ENCODE results near the gene EPHB1. TPM values are rescaled to one million over a fixed set of nuclear protein-coding genes. Genes with fewer than 3 reads are reported as not detected.

Gene EPHB1
- total and polyA plus RNA-seq, 8 donors: 0.02 to 1.4 (median 0.43) TPM

DNA sequence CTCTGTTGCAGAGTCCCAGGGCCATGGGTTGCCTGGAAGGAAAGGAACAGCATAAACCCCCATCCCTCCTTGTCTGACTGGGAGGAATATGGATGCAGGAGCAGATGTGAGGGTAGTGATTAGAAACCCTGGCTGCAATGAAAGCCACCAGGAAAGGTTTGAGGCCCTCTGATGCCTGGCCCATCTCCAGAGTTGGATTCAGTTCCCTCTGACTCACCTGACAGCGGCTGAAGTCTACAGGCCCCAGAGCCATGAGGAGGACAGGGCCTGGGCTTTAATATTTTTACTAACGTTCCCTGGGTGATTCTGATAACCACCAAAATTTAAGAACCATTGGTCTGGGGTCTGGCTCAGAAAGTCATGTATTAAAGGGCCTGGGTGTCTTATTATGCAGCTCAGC is 214.0 kb downstream of the EPHB1 start:
- Histone ChIP-seq H3K27me3 (no peaks in the 10 kb centered on the region), H3K27ac (no peak overlapping the region), H3K4me1 (no peaks in the 10 kb centered on the region), H3K9me3 (no peaks in the 10 kb centered on the region), H3K36me3 (no peaks in the 10 kb centered on the region), H3K4me3 (no peak overlapping the region)
- intact Hi-C loops (cut with DNase I): no loop called here
- TF ChIP-seq, protein P1, sequence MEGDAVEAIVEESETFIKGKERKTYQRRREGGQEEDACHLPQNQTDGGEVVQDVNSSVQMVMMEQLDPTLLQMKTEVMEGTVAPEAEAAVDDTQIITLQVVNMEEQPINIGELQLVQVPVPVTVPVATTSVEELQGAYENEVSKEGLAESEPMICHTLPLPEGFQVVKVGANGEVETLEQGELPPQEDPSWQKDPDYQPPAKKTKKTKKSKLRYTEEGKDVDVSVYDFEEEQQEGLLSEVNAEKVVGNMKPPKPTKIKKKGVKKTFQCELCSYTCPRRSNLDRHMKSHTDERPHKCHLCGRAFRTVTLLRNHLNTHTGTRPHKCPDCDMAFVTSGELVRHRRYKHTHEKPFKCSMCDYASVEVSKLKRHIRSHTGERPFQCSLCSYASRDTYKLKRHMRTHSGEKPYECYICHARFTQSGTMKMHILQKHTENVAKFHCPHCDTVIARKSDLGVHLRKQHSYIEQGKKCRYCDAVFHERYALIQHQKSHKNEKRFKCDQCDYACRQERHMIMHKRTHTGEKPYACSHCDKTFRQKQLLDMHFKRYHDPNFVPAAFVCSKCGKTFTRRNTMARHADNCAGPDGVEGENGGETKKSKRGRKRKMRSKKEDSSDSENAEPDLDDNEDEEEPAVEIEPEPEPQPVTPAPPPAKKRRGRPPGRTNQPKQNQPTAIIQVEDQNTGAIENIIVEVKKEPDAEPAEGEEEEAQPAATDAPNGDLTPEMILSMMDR (IDR thresholded peaks at IDR 0.05): no peak
- DNase-seq: no peak
- FAIRE-seq: no peak
- ATAC-seq: no peak
- 76 to 79% methylated on average over 2 of the region's 2 CpGs for WGBS, 2 donors

DNA sequence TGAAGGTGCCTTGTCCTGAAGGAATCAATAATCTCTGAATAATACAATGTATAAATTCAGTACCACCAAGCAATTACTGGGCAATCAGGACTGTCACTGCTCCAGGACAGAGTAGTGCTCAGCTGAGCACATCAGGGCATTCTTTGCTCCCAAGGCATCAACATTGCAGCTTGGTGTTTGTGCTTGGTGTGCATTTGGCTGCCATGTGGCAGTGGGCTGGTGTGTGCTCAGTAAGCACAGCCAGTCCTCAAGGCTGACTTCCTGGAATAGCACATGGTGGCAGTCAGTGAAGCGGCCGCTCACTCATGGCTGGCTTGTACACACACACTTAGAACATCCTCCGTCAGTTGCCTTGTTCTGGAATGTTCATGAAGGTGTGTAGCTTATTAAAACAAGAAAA is 217.0 kb downstream of the EPHB1 start:
- FAIRE-seq (no peak), ATAC-seq (no peak), DNase-seq (no peak)
- Histone ChIP-seq H3K27me3 (no peaks in the 10 kb centered on the region), H3K27ac (no peak overlapping the region), H3K4me1 (no peaks in the 10 kb centered on the region), H3K9me3 (no peaks in the 10 kb centered on the region), H3K4me3 (no peak overlapping the region), H3K36me3 (no peaks in the 10 kb centered on the region)
- intact Hi-C loops (cut with DNase I): no loop called here
- TF ChIP-seq, protein P1 (IDR thresholded peaks at IDR 0.05): no peak
- 88 to 95% methylated on average over 3 of the region's 3 CpGs for WGBS, 2 donors

DNA sequence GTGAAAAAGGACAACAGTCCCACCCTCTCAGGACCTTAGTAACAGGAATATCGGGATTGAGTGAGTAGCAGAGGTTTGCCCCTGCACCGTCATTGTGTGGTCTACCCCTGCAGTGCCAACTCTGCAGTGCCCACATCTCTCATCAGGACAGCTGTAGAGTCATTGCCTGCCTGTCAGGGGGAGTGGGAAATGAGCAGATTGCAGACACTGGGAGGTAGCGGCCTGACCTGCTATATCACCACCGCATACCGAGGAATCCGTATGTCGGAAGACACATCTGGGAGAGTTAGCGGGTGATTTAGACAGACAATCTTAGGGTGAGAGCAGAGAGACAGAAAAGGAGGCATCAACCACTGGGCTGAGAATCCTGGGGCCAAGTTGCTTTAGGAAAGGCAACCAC is 218.1 kb downstream of the EPHB1 start:
- H3K36me3 ChIP-seq: no peaks in the 10 kb centered on the region
- H3K27ac ChIP-seq: no peak overlapping the region
- no peak overlapping the region for H3K4me3 ChIP-seq
- 87 to 92% methylated on average over 8 of the region's 8 CpGs for WGBS, 2 donors
- intact Hi-C loops (cut with DNase I): no loop called here
- ATAC-seq (no peak), DNase-seq (no peak), FAIRE-seq (no peak)
- no peaks in the 10 kb centered on the region for H3K27me3 ChIP-seq
- H3K9me3 ChIP-seq: no peaks in the 10 kb centered on the region
- no peaks in the 10 kb centered on the region for H3K4me1 ChIP-seq
- TF ChIP-seq, protein P1 (IDR thresholded peaks at IDR 0.05): no peak

DNA sequence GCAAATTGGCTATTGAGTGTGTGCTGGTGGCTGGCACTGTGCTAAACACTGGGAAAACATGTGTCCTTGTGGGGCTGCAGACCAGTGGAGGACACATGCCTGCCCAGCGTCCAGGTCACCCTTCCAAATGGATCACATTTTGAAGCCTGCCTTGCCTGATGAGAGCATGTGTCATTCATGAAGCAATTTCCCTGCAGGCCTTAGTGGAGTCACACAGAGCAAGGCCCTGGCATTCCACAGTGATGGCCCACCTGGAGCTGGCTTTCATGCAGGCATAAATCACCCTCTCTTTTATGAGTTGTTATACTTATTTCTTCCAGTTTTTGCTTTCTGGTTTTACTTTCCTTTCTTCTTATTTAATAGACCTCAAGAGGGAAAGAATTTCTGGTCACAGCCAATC is 219.5 kb downstream of the EPHB1 start:
- H3K36me3 ChIP-seq: no peaks in the 10 kb centered on the region
- H3K27ac ChIP-seq: no peak overlapping the region
- intact Hi-C loops (cut with DNase I): no loop called here
- H3K4me3 ChIP-seq: no peak overlapping the region
- FAIRE-seq (no peak), ATAC-seq (no peak), DNase-seq (no peak)
- no peaks in the 10 kb centered on the region for H3K9me3 ChIP-seq
- H3K27me3 ChIP-seq: no peaks in the 10 kb centered on the region
- WGBS, 2 donors: 22 to 40% methylated on average over 1 of the region's 1 CpG
- H3K4me1 ChIP-seq: no peaks in the 10 kb centered on the region
- TF ChIP-seq, protein P1 (IDR thresholded peaks at IDR 0.05): no peak

DNA sequence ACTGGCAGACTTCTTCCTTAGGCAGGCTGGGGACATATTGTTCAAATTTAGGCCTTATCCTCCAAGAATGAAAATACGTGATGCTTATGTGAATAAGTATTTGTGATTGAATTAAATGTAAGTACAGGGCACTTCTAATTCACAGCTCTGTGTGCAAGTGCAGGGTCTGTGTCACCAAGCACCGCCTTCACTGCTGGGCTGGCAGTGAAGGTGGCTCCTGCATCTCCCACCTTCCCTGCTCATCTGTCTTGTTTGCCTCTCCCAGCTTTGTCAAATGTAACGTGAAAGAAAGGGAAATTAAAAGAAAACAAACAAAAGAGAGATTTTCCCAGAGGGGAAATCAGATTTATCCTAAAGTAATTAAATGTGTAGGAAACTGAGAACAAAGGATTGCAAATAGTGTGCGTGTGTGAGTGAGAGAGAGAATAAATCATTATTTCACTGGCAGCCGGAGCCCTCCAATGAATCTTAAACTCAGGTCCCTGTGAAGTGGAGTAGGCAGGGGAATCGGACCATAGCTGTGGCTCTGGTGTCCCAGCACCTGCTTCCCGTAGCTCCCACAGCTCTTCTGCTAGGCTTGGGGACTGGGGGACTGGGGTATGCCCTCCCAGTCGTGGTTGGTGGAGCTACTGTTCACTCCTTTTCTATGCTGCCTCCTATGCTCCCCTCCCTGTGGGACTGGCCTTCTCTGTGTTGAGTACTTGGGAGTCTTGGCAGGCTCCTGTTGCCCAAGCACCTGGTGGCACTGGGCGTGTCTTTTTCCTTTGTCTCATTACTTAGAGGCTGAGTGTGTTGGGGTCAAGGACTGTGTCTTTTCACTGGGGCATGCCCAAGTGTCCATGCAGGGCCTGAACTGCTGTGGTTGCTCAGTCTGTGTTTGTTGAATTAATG is 222.2 kb downstream of the EPHB1 start:
- ATAC-seq (no peak), DNase-seq (no peak), FAIRE-seq (no peak)
- Histone ChIP-seq H3K4me3 (no peak overlapping the region), H3K4me1 (no peaks in the 10 kb centered on the region), H3K27ac (no peak overlapping the region), H3K36me3 (no peaks in the 10 kb centered on the region), H3K27me3 (no peaks in the 10 kb centered on the region), H3K9me3 (no peaks in the 10 kb centered on the region)
- intact Hi-C loops (cut with DNase I): no loop called here
- 65 to 68% methylated on average over 9 of the region's 9 CpGs for WGBS, 2 donors
- TF ChIP-seq, protein P1 (IDR thresholded peaks at IDR 0.05): no peak
